GM12891 (cell line): ENCODE data around the gene TM7SF2.

Experiments used
- PAX5 ChIP-seq: IDR thresholded peaks from 2 replicates; pipeline ENCODE4 v1.6.1; 2011; ENCODE audit warnings: low read length, moderate library complexity, mild to moderate bottlenecking; ENCODE audit not compliant: insufficient read depth, severe bottlenecking
- POLR2A ChIP-seq: IDR thresholded peaks from 2 replicates; pipeline ENCODE4 v1.6.1; 2011; ENCODE audit warnings: low read depth, low read length, control low read depth
- POLR2AphosphoS5 ChIP-seq: IDR thresholded peaks from 2 replicates; pipeline ENCODE4 v1.6.1; 2011; ENCODE audit warnings: low read depth, low read length, control low read depth
- POU2F2 ChIP-seq: IDR thresholded peaks from 2 replicates; pipeline ENCODE4 v1.6.1; 2011; ENCODE audit warnings: low read depth, mild to moderate bottlenecking, control low read depth, low read length, moderate library complexity
- SPI1 ChIP-seq: IDR thresholded peaks from 2 replicates; pipeline ENCODE4 v1.6.1; 2011; ENCODE audit warnings: low read depth, low read length, control low read depth
- TAF1 ChIP-seq: IDR thresholded peaks from 2 replicates; pipeline ENCODE4 v1.6.1; 2011; ENCODE audit warnings: low read depth, low read length, control low read depth

DNA sequence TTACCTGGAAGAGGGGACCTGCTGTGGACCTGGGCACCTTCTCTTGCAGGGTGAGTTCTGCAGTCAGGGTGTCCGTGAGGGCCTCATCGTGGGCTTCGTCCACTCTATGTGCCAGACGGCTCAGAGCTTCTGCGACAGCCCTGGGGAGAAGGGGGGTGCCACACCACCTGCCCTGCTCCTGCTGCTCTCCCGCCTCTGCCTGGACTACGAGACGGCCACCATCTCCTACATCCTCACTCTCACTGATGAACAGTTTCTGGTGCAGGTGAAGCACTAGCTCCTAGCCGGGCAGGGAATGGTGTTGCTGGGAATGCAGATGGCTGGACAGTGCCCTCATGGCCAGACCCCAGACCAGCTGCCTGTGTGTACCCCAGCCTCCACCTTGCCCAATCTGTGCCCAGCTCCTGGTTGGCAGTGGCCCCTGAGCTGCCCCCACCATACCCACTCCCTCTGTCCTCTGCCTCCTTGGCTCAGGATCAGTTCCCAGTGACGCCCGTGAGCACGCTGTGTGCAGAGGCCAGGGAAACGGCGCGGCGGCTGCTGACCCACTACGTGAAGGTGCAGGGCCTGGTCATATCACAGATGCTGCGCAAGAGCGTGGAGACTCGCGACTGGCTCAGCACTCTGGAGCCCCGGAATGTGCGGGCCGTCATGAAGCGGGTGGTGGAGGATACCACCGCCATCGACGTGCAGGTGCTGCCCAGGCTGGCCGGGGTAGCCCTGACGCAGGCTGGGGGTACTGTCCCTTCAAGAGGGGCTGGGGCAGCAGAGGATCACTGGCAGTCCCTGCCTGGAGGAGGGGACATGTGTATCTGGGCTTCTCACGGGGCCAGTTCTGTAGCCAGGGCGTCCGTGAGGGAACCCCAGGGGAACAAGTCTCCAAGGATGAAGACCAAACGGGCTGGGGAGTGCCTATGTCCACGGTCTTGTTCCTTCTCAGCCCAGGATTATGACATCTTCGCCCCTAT is 2.2 kb upstream of the TM7SF2 start:
- TF ChIP-seq POU2F2 (no peak), SPI1 (no peak), POLR2AphosphoS5 (no peak), PAX5 (no peak), TAF1 (no peak), POLR2A (no peak)
